K562 (cell line): Measurements from ENCODE around the gene BCAS3. TPM values are rescaled to one million over a fixed set of nuclear protein-coding genes. Genes with fewer than 3 reads are reported as not detected.

Experiments used
- ATAC-seq: fragments of 200-7000 bp; cut with Tn5 transposase; 3 replicates; pipeline ENCODE4 v1.9.1; 2020; ENCODE audit warnings: moderate library complexity
- BruUV-seq: library from RNA; stranded (reverse); fragments of 400-500 nt; replicated peaks from 2 replicates; lab custom pipeline; 2021; lab: Mats Ljungman, UMichigan
- CTCF ChIA-PET: fragments of 300-600 bp; formaldehyde crosslinking; extraction: SDS; loops from one replicate; lab custom pipeline; 2021; ENCODE audit warnings: low intra/inter-chr PET ratio; lab: Yijun Ruan, JAX
- POLR2A ChIA-PET: fragments of 300-600, 350-650 bp; sonication (Branson Sonifier 250); formaldehyde crosslinking; extraction: SDS; loops from one replicate; lab custom pipeline; 2021; ENCODE audit warnings: antibody characterized with exemption, inconsistent platforms; lab: Yijun Ruan, JAX
- DNase-seq, 4 experiments: peaks; one replicate each; pipeline versions ENCODE4 v3.0.0 to v3.0.0-alpha.2; 2011 to 2018; ENCODE audit warnings: low spot score in 3 of 4, mixed read lengths in 3 of 4; ENCODE audit errors: extremely low read depth in 1 of 4
- FAIRE-seq: peaks from 2 replicates; lab custom pipeline; 2011; peaks lifted over from hg19 to GRCh38; lab: Jason Lieb, UNC
- H2AFZ ChIP-seq: 2 replicates; pipeline ENCODE4 v1.6.0; 2011; ENCODE audit warnings: low read depth, low read length, control low read depth, inconsistent platforms
- H3K27ac ChIP-seq: fragments of 200-600 bp; 3 replicates; pipeline ENCODE4 v1.8.0; 2011; ENCODE audit warnings: low read depth, mild to moderate bottlenecking, control low read depth, inconsistent platforms, low read length, moderate library complexity, mixed read lengths; ENCODE audit errors: extremely low read depth
- H3K27me3 ChIP-seq, 2 experiments: fragments of 300-600 bp in 1 of 2; 2 replicates in 1 of 2; 3 replicates in 1 of 2; pipeline versions ENCODE4 v1.6.0 to v1.8.0; 2011; ENCODE audit warnings: inconsistent platforms in 2 of 2, low read length in 2 of 2, mild to moderate bottlenecking in 1 of 2, mixed read lengths in 1 of 2, moderate library complexity in 1 of 2; ENCODE audit not compliant: control insufficient read depth in 2 of 2, insufficient read depth in 2 of 2
- H3K36me3 ChIP-seq: fragments of 300-600 bp; 3 replicates; pipeline ENCODE4 v1.8.0; 2011; ENCODE audit warnings: mild to moderate bottlenecking, low read length, inconsistent platforms; ENCODE audit not compliant: control insufficient read depth, insufficient read depth
- H3K4me1 ChIP-seq, 2 experiments: fragments of 200-600 bp in 1 of 2; replicated peaks in 1 of 2; 2 replicates in 1 of 2; 3 replicates in 1 of 2; pipeline versions ENCODE4 v1.5.1 to v1.8.0; 2011; ENCODE audit warnings: inconsistent platforms in 2 of 2, low read length in 2 of 2, mild to moderate bottlenecking in 1 of 2, mixed read lengths in 1 of 2, moderate library complexity in 1 of 2; ENCODE audit not compliant: control insufficient read depth in 2 of 2, insufficient read depth in 2 of 2
- H3K4me2 ChIP-seq: 2 replicates; pipeline ENCODE4 v1.6.1; 2011; ENCODE audit warnings: low read length, control low read depth, inconsistent platforms, mixed read lengths; ENCODE audit not compliant: insufficient read depth
- H3K4me3 ChIP-seq: fragments of 200-600 bp; sonication (generic), shearing (Covaris generic); 2 replicates; pipeline ENCODE4 v1.5.1; 2016; ENCODE audit warnings: control low read depth, inconsistent platforms
- H3K79me2 ChIP-seq: fragments of 200-600 bp; 3 replicates; pipeline ENCODE4 v1.8.0; 2011; ENCODE audit warnings: low read length, inconsistent platforms; ENCODE audit not compliant: control insufficient read depth, insufficient read depth
- H3K9ac ChIP-seq, 2 experiments: 2 replicates each; pipeline versions ENCODE4 v1.6.0 to v1.6.1; 2011; ENCODE audit warnings: low read depth in 2 of 2, low read length in 2 of 2, control low read depth in 1 of 2, inconsistent platforms in 1 of 2, mild to moderate bottlenecking in 1 of 2, mixed read lengths in 1 of 2; ENCODE audit not compliant: insufficient read depth in 1 of 2
- H3K9me1 ChIP-seq: one replicate; pipeline ENCODE4 v1.6.0; 2011; ENCODE audit warnings: inconsistent platforms, mild to moderate bottlenecking, low read length, moderate library complexity; ENCODE audit not compliant: control insufficient read depth, insufficient read depth
- H3K9me3 ChIP-seq: replicated peaks from 2 replicates; pipeline ENCODE4 v1.5.1; 2011; ENCODE audit warnings: low read depth, low read length, inconsistent platforms; ENCODE audit not compliant: control insufficient read depth, insufficient read depth
- H4K20me1 ChIP-seq: replicated peaks from 2 replicates; pipeline ENCODE4 v1.6.1; 2011; ENCODE audit warnings: low read length, inconsistent platforms, mixed read lengths; ENCODE audit not compliant: control insufficient read depth, insufficient read depth
- GATA2 ChIP-seq: sonication (generic); formaldehyde crosslinking; IDR thresholded peaks from 2 replicates; pipeline ENCODE4 v1.4.0; 2020; ENCODE audit warnings: mild to moderate bottlenecking, missing genetic modification reagents
- MCM7 ChIP-seq, 2 experiments: fragments of 450-650 bp; IDR thresholded peaks; 2 replicates each; pipeline ENCODE4 v1.6.1; 2016 to 2018
- RBM17 ChIP-seq: fragments of 200-400 bp; formaldehyde crosslinking; IDR thresholded peaks from 2 replicates; pipeline ENCODE4 v1.6.1; 2017; ENCODE audit warnings: low read depth, mild to moderate bottlenecking, low read length, borderline replicate concordance
- SRF ChIP-seq, 2 experiments: fragments of 250-450, 450-650 bp in 1 of 2; sonication (Bioruptor Pico) in 1 of 2; sonication (generic) in 1 of 2; formaldehyde crosslinking; IDR thresholded peaks; 2 replicates each; pipeline versions ENCODE4 v1.5.0 to v1.5.1; 2020 to 2022; ENCODE audit warnings: mild to moderate bottlenecking in 1 of 2, missing genetic modification reagents in 1 of 2
- STAT5A ChIP-seq: IDR thresholded peaks from 2 replicates; pipeline ENCODE4 v1.6.1; 2012; ENCODE audit warnings: low read length, inconsistent platforms, borderline replicate concordance
- STAT5B ChIP-seq: fragments of 250-450 bp; sonication (Bioruptor Pico); IDR thresholded peaks from 2 replicates; pipeline ENCODE4 v1.8.0; 2021; ENCODE audit warnings: mild to moderate bottlenecking, inconsistent platforms
- WGBS: fragments of 100-300 bp; shearing (Covaris generic); methylation state at CpG from one replicate; pipeline ENCODE4 v1.1.6; 2016; ENCODE audit warnings: low coverage, mixed read lengths; ENCODE audit not compliant: insufficient coverage; ENCODE audit errors: missing lambda C conversion rate; 5-methylcytosine and 5-hydroxymethylcytosine counted together
- in situ Hi-C: fragments of 300-500 bp; cut with MboI; formaldehyde crosslinking; loops from 4 replicates; pipeline ENCODE4 v1.15.0; 2018; ENCODE audit warnings: inconsistent platforms, mixed read lengths
- intact Hi-C: fragments of 100-400 bp; cut with micrococcal nuclease; formaldehyde crosslinking; loops from 2 replicates; pipeline ENCODE4 v1.14.2; 2022
- polyA plus RNA-seq, 8 experiments: library from polyadenylated mRNA; depleted of rRNA in 4 of 8; stranded (reverse) in 5 of 8; unstranded in 3 of 8; fragments of >200 nt; fragmentation: Nextera tagmentation in 2 of 8; fragmentation: Illumina TruSeq in 1 of 8; extraction: Ambion mirVana in 2 of 8; extraction: Trizol in 1 of 8; gene quantifications; 2 replicates each; pipeline versions ENCODE4 v1.2.1 to v1.2.3, GENCODE V29; 2011 to 2014; ENCODE audit warnings: inconsistent platforms in 1 of 8, missing spikeins in 1 of 8
- total RNA-seq, 7 experiments: library from RNA; depleted of rRNA in 6 of 7; stranded (reverse); fragments of >200 nt in 6 of 7; fragmentation: Illumina TruSeq in 2 of 7; extraction: Trizol in 2 of 7; gene quantifications; 2 replicates each; pipeline versions ENCODE4 v1.2.1 to v1.2.3, GENCODE V29; 2011 to 2021; ENCODE audit warnings: low replicate concordance in 1 of 7
- TF ChIP-seq, protein P1 (sequence below), 3 experiments: fragments of 200-800 bp in 1 of 3; fragments of 250-450 bp in 1 of 3; fragments of 450-650 bp in 1 of 3; sonication (Bioruptor Pico) in 1 of 3; sonication (Bioruptor generic) in 1 of 3; formaldehyde crosslinking in 1 of 3; IDR thresholded peaks; 2 replicates each; pipeline versions ENCODE4 v1.6.1 to v1.8.0; 2016 to 2022; ENCODE audit warnings: mild to moderate bottlenecking in 2 of 3, missing genetic modification characterization in 2 of 3, missing compliant biosample characterization in 1 of 3, moderate library complexity in 1 of 3
- TF ChIP-seq, protein P2 (sequence below): fragments of 450-650 bp; IDR thresholded peaks from 2 replicates; pipeline ENCODE4 v1.7.0; 2016; ENCODE audit warnings: borderline replicate concordance
- TF ChIP-seq, protein P3 (sequence below): IDR thresholded peaks from 2 replicates; pipeline ENCODE4 v1.6.1; 2014; ENCODE audit warnings: antibody characterized with exemption

Gene BCAS3
- total and polyA plus RNA-seq, 9 of the 15 experiments (the other 6 are each of a cell fraction or from before 2014, with no cell fraction given), result 1.9 to 5.5 (median 3.5) TPM

DNA sequence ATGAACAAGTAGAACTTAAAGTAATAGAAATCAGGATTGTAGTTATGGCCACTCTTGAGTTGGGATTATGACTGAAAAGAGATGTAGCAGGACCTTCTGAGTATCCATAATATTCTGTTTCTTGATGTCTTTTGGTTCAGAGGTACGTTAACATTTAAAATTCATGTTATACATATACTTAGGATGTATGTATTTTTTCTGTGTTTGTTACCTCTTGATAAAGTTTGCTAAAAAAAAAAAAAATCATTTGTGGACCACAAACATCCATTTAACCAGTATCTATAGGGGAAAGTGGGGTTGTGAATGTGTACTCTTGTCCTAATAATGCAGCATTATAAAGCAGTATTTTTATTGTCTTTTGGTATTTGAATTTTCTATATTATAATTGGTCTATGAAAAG, 65.6 kb downstream of the BCAS3 start (continued):
- TF ChIP-seq, protein P1, sequence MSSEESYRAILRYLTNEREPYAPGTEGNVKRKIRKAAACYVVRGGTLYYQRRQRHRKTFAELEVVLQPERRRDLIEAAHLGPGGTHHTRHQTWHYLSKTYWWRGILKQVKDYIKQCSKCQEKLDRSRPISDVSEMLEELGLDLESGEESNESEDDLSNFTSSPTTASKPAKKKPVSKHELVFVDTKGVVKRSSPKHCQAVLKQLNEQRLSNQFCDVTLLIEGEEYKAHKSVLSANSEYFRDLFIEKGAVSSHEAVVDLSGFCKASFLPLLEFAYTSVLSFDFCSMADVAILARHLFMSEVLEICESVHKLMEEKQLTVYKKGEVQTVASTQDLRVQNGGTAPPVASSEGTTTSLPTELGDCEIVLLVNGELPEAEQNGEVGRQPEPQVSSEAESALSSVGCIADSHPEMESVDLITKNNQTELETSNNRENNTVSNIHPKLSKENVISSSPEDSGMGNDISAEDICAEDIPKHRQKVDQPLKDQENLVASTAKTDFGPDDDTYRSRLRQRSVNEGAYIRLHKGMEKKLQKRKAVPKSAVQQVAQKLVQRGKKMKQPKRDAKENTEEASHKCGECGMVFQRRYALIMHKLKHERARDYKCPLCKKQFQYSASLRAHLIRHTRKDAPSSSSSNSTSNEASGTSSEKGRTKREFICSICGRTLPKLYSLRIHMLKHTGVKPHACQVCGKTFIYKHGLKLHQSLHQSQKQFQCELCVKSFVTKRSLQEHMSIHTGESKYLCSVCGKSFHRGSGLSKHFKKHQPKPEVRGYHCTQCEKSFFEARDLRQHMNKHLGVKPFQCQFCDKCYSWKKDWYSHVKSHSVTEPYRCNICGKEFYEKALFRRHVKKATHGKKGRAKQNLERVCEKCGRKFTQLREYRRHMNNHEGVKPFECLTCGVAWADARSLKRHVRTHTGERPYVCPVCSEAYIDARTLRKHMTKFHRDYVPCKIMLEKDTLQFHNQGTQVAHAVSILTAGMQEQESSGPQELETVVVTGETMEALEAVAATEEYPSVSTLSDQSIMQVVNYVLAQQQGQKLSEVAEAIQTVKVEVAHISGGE (CRISPR knock-in tag; IDR thresholded peaks at IDR 0.05), result peak in 1 of 3 experiments; percentile 42; a peak in 1 of 6 replicates
- TF ChIP-seq, all 486 proteins: peak for 3

DNA sequence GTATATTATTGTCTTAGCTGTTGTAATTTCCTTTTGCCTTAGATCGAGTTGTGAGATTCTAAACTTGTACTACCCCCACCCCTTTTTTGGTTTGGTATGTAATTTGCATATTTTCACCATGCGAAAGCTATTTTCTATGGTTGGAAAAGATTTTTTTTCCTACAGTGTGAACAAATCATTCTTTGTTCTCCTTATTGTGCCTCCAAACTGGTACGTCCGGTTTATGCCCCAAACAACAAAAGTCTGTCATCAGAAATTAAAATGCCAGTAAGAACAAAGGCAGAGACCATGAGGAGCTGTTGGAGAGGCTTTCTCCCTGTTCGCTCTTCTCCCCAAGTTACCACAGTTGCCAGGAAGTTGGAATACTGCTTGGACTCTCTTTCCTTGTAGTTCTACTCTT, 66.1 kb downstream of the BCAS3 start:
- CTCF ChIA-PET, result no interaction called here
- Histone ChIP-seq H3K4me3 (no peak overlapping the region), H3K9ac (no peak overlapping the region)
- TF ChIP-seq, protein P2, sequence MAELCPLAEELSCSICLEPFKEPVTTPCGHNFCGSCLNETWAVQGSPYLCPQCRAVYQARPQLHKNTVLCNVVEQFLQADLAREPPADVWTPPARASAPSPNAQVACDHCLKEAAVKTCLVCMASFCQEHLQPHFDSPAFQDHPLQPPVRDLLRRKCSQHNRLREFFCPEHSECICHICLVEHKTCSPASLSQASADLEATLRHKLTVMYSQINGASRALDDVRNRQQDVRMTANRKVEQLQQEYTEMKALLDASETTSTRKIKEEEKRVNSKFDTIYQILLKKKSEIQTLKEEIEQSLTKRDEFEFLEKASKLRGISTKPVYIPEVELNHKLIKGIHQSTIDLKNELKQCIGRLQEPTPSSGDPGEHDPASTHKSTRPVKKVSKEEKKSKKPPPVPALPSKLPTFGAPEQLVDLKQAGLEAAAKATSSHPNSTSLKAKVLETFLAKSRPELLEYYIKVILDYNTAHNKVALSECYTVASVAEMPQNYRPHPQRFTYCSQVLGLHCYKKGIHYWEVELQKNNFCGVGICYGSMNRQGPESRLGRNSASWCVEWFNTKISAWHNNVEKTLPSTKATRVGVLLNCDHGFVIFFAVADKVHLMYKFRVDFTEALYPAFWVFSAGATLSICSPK, result no peak
- TF ChIP-seq, protein P3, sequence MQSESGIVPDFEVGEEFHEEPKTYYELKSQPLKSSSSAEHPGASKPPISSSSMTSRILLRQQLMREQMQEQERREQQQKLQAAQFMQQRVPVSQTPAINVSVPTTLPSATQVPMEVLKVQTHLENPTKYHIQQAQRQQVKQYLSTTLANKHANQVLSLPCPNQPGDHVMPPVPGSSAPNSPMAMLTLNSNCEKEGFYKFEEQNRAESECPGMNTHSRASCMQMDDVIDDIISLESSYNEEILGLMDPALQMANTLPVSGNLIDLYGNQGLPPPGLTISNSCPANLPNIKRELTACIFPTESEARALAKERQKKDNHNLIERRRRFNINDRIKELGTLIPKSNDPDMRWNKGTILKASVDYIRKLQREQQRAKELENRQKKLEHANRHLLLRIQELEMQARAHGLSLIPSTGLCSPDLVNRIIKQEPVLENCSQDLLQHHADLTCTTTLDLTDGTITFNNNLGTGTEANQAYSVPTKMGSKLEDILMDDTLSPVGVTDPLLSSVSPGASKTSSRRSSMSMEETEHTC, result no peak
- no peak for TF ChIP-seq STAT5A
- no peak for TF ChIP-seq RBM17
- no peak for TF ChIP-seq MCM7 (IDR thresholded peaks at IDR 0.05)
- TF ChIP-seq GATA2 (CRISPR knock-in tag), result no peak
- TF ChIP-seq STAT5B (CRISPR knock-in tag), result no peak
- no peak for TF ChIP-seq SRF (CRISPR knock-in tag; IDR thresholded peaks at IDR 0.05)
- TF ChIP-seq, all 486 proteins: peak for 0
- Histone ChIP-seq H4K20me1 (no peaks in the 10 kb centered on the region), H3K79me2 (no peaks in the 10 kb centered on the region), H2AFZ (no peak overlapping the region), H3K4me1 (no peaks in the 10 kb centered on the region), H3K4me2 (no peak overlapping the region), H3K27ac (no peak overlapping the region), H3K9me3 (no peaks in the 10 kb centered on the region), H3K9me1 (no peaks in the 10 kb centered on the region), H3K27me3 (0 out of 5 replicates have a peak, but pooled peaks cover 0 to 2% of the 10 kb centered on the region in 2 experiments), H3K36me3 (no peaks in the 10 kb centered on the region)
- ATAC-seq, result no peak
- POLR2A ChIA-PET, result interaction anchor here (0.6 kb wide), 1 partner anchor 276 kb away, joined by 3 read pairs; no protein-coding TSS in a partner anchor
- in situ Hi-C loops (no loop called here), intact Hi-C loops (no loop called here)
- FAIRE-seq, result no peak
- no TSS peak for BruUV-seq
- no peak for DNase-seq
- WGBS, result 17% methylated on average over 5 of the region's 5 CpGs
